ENCODE data around the gene RILP.
A peak's percentile ranks its signal among the peaks of the same experiment; 100 is the strongest.

RILP gene

DNA sequence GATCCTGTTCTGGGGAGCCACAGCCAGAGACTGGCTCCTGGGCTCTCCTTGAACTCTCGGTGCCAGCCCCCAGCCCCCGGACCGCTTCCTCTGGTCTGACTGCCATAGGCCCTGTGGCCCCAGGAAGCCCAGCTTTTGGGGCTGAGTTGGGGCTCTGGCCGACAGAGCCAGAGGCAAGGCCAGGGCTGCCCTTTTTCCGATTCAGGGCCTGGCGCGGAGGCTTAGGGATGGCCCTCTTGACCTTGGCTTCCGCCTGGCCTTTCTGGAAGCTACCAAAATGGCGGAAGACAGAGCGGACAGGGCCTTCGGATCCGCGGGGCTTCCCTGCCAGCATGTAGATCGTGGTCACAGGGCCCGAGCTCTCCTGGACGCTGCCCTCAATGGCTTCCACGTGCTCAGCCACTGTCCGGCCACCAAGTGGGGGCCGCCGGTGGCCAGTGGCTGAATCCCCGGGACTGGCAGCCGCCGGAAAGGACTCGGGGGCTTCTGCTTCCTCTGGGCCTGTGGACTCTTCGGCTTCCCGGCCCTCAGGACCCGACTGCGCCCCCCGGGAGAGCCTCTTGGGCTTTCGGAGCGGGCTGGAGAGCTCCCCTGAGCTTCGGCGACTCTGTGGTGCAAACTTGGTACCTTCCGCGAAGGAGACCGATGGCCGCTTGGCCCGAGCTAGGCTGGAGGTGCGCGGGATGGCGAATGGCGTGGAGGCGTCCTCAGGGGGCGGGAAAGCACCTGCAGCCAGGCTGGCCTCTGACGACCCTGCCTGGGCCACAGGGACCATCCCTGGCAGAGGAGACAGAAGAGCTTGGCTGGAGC is 14.6 kb downstream of the RILP start:
- FAIRE-seq (no peak), DNase-seq (ENCODE audit: insufficient read length, low spot score) (no peak)

DNA sequence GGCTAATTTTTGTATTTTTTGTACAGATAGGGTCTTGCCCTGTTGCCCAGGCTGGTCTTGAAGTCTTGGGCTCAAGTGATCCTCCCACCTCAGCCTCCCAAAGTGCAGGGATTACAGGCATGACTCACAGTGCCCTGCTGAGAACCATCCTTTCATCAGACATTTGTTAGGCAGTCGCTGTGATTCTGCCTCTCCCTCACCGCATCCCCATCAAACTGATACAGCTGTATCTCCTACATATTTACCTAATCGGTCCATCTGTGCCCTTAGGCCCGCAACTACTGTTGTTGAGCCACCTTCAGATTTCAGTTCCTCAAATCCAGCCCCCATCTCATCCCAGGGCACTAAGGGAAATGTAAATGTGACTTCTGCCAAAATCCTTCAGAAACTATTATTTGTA is 19.0 kb downstream of the RILP start:
- DNase-seq (ENCODE audit: insufficient read length, low spot score) (no peak), FAIRE-seq (no peak)

DNA sequence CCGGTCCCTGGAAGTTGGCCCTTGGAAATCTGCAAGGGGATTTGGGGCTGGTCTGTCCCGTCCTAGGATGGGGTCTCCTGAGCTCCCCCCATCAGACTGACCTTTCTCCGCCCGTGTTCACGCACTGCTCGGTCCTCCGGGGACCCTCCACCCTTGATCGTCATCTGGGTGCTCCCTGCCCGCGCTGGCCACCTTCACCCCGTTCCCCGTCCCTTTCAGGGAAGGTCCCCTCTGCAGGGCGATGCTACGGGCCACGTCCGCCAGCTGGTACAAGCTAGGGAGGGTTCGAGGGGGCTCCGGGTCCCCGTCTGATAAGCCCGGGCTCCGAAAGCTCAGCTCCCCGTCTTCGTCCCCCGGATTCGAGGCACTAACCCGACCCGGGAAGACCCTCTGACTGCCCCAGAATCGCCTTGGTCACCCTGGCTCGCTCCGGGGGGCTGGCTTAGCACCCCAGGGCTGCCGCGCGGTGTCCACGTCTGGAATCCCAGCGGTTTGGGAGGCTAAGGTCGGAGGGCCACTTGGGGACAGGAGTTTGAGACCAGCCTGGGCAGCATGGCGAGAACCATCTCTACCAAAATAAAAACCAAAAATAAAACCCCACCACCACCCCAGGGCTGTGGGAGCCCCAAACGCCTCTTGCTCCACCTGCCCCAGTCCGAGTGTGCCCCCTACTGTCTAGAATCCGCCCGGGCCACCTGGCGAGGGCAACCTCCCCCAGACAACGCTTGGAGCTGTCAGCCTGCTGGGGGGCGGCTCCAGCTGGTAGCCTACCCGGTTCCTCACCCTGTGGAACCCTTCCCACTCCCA is 20.0 kb downstream of the RILP start:
- FAIRE-seq, result peak; percentile 62

DNA sequence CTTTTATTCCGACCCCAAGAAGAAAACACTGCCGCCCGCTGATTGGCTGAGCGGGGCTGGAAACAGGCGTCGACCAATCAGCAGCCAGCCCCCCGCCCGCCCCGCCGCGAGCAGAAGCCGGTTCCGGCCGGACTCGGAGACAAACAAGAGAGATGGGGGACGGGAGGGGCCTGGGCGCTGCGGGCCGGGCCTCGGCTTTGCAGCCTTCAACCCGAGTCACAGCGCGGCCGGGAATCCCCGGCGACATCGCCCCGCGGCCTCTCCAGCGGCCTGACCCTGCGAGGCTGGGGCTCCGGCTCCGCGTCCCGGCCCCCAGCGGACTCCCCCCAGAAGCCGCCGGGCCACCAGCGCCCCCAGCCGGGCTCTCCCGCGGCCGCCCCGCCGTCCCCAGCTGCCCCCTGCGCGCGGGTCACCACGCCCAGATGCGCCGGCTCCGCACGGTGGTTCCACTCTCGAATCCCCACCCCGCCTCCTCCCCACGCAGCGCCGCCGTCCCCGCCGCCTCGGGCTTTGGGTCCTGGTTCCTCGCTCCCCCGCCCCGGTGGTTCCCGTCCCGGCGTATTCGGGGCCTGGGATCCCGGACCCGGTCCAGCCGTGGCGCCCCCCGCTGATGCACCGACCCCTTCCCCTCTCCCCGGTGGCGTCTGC is 20.7 kb downstream of the RILP start:
- DNase-seq (ENCODE audit: insufficient read length, low spot score), result peak; percentile 98
- FAIRE-seq, result no peak

More for the DNA sequence above, 20.0 kb downstream of the RILP start:
- peak; percentile 59 for DNase-seq (ENCODE audit: insufficient read length, low spot score)

DNA sequence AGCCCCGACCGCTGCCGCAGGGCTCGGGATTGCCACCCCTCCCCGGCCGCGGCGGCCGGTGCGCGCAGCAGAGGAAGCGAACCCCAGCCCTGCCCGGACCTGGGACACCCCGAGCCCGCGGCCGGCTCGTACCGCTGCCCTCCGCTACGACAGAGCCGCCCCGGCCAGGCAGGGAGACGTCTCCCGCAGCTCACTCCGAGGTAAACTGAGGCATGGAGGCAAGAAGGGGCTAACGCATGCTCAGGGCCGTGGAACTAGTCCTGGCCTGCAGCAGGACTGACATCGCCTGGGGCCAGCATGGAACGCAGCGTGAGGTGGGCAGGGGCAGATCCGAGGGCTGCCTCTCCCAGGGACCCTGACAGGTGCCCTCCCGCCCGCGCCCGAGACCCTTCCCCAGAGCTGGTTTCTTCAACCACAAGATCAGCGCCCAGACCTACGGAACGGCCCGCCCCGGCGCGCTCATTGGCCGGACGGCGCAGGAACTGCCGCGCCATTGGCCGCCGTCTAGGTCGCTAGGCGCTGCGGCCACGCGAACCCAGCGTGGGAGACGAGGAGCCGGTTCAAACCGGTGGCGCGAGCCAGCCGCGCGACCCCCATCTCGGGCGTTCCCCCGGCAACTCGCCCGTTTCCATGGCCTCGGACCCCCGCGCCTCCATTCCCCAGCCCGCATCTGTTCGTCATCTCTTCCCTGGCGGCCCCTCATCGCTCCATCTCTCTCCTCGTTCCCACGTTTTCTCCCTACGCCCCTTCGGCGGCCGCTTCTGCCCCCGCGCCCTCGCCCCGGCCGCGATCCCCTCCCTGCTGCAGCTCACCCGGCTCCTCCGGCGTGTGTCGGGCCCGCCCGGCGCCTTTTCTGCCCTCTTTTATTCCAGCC is 21.4 kb downstream of the RILP start, which contains the start of gene SLC43A2:
Gene SLC43A2 (minus strand): TSS at position 853 of the 874 bp plus-strand sequence. CDS start 960 bp downstream, outside the sequence.
- DNase-seq (ENCODE audit: insufficient read length, low spot score), result peak; percentile 95
- peak; percentile 98 for FAIRE-seq

DNA sequence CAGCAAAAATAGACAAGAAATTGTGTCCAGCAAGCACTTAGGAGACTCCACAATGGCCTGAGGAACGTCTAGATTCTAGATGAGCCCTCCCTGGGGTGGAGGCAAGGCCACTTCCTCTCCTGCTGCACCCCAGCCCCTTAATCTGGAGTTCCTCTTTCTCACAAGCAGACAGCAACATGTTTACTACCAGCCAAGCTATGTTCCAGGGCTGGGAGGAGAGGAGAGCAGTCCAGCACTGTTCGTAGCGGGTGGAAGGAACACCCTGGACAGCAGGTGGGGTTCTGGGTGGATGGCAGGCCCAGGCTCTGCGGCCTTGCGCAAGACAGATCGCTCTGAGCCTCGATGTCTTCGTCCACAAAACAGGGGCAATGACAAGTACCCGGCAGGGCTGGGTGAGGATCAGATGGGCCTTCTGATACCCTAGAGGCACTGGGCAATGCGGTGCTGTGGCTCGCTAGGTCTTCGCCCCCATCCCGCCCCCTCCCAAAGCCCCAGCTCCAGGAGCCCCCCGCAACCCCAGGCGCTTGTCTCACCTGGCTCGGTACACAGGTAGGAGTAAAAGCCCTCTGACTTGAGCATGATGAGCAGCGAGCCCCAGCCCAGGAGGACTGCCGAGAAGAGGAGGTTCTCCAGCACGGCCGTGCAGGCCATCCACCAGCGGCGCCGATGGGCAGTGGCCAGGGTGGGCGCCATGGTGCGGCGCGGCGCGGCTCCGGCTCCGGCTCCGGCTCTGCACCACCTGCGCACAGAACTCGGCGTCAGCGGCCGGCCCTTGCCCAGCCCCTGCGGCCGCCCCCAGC is 22.3 kb downstream of the RILP start:
- DNase-seq (ENCODE audit: insufficient read length, low spot score) (no peak), FAIRE-seq (peak; percentile 55)

DNA sequence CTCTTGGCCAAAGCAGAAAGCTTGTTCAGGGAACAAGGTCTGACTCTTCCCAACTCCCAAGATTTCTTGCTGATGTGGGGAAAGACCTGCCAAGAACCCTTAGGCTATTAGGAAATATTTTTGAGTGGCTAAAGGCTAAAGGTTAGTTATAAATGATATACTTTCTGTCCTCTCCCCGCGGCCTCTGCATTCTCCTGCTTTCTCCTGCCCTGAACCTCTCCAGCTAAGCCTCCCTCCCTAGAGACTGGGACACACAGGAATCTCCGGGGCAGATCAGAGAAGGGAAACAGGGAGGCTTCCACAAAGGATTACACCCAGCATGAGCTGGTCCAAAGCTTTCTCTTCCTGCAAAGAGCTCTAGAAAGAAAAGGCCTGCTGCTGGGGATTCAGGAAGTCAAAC is 23.3 kb downstream of the RILP start:
- FAIRE-seq, result no peak
- DNase-seq (ENCODE audit: insufficient read length, low spot score), result no peak

DNA sequence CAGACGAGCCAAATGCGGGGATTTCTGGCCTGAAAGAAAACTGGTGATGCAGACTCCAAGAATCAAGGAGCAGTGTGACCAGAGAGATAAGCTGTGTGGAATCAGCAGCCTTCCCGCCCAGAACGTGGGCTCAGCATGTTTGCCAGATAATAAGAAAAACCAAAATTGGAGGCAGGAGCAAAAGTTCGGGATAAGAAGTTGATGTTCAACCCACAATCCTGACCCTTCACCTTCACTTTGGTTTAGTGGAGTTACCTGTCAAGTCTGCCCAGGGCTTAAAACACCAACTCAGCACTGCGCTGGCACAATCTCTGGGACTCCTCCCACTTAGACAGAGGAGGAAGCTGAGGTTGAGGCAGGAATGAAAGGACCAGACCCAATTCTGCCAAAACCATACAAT is 24.1 kb downstream of the RILP start:
- FAIRE-seq (no peak), DNase-seq (ENCODE audit: insufficient read length, low spot score) (no peak)

DNA sequence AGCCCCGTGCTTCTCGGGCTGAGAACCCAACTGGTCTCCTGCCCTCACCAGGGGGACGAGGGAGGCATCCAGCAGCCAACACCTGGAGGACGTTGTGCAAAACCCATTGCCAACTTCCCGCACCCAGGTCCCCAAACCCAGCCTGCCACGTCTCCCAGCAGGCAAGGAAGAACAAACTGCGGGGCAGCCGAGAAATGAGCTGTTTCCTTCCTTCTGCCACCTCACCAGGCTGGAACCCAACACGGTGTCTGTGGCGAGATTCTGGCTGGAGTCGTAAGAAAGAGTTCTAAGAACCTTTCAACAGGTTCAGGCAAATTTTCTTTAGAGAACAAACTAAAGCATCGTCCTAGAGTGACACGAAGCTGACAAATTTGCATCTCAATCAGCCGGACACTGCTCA is 24.6 kb downstream of the RILP start:
- DNase-seq (ENCODE audit: insufficient read length, low spot score), result no peak
- no peak for FAIRE-seq

DNA sequence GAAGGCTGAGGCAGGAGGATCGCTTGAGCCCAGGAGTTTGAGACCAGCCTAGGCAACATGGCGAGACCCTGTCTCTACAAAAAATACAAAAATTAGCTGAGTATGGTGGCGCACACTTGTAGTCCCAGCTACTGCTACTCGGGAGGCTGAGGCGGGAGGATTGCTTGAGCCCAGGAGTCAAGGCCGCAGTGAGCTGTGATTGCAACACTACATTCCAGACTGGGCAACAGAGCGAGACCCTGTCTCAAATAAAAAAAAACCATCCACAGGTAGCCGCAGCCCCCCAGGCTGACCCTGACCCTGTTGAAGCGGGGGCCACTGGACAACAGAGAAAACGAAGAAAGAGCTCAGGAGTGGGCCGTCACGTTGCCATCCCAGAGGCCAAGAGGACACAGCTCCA is 25.0 kb downstream of the RILP start:
- FAIRE-seq (no peak), DNase-seq (ENCODE audit: insufficient read length, low spot score) (no peak)

DNA sequence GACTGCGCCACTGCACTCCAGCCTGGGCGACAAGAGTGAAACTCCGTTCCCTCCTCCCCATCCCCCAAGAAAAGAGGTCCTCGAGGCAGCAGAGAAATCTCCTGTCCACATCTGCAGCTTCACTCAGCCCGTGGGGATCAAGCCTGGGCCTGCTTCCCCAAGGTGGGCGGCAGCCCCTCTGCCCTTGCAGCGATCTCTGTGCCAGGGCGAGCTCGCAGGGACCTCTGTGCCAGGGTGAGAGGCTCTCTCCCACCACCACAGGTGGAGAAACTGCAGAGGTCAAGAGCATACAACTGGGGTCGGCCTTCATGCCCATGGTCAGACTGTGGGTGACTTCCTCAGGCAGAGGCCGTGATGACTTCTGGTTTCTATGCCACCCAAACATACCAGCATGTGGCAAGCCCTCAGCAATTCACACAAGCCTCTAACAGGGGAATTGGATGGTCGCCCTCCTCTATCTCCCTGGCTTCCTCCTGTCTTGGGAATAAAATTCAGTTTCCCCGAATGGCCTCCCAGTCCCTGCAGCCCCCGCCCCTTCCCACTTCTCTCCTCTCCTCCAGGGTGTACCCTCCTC is 26.5 kb downstream of the RILP start:
- DNase-seq (ENCODE audit: insufficient read length, low spot score) (no peak), FAIRE-seq (no peak)

DNA sequence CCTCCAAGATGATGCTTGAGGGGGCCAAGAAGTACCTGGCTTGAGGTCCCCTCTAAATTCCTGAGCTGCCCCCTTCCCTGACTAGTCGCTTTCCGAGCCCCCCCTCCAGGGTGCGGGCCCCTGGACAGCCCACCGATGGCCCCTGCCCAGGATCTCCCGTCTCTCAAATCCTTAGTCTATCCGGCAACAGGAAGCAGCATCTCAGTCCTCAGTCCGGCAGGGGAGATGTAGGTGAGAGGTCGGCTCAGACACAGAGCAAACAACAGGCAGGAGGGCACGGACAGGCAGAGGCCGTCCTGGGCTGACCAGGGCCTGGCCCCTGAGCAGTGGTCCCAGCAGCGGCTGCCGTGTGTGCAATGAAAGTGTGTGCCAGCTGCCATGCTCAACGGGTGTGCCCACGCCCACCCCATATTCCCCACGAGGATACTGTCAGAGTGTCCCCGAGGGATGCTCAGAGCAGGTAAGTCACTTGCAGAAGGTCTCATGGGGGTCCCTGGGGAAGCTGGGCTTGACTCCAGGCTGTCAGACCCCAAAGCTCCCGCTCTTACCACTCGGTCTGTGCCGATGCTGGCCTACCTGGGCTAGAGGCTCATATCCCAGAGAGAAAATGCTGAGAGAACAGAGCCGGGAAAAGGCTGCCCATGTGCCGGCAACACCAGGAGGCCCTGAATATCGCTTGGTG is 28.3 kb downstream of the RILP start:
- DNase-seq (ENCODE audit: insufficient read length, low spot score), result no peak
- no peak for FAIRE-seq

DNA sequence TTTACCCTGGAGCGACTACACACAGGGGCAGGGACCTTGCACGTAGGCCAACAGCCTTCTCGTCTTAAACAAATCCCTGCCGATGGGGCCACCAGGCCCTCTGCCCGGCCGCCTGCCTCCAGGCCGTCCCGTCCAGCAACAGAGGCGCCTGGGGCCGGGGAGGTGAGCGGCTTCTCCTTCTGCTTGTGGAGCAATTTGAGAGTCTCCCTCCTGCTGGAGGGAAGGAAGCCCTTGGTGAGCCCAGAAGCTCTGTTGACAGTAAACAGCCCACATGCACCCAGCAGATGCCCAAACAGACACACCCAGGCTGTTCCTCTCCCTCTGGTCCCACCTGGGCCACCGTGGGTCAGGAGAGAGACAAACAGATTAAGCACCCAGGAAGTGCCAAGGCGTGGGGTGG is 29.2 kb downstream of the RILP start:
- FAIRE-seq, result no peak
- no peak for DNase-seq (ENCODE audit: insufficient read length, low spot score)

DNA sequence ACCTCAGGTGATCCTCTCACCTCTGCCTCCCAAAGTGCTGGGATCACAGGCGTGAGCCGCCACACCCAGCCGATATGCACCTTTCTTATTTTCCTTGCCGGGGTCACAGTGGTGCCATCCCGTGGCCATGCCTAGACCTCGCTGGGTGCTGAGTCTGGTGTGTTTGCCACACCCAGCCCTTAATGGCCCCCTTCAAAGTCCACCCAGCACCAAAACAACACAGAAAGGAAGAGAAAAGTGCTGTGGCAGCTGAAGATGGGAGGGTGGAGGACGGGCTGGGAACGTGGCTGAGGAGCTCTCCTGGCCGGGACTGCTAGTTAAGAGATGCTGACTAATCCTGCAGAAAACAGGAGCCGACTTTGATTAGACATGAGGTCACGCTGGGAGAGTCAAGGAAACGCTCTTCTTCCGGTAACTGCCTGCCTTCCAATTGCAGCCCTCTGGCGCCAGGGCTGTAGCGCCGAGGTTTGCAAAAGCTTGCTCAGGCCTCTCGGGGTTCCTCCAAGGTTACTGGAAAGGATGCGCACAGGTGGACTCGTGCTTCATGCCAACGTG is 32.0 kb downstream of the RILP start:
- FAIRE-seq (peak; percentile 74), DNase-seq (ENCODE audit: insufficient read length, low spot score) (no peak)

DNA sequence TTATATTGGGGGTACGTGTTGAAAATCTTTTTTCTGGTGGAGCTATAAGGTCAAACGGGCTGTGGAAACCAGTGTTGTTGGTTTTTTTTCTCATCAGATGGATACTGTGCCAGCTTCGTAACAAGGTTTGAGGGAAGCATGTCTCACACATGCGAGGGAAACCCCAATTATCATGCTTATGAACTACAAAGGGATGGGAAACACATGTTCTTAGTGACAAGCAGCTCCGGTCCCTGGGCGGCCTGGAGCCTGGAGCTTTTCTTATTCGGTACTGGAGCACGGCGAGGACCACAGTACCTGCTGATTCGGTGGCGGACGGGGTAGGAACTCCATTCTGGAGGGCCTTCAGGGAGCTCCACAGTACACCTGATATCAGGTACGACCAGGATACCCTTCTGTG is 33.6 kb downstream of the RILP start:
- FAIRE-seq (no peak), DNase-seq (ENCODE audit: insufficient read length, low spot score) (no peak)

DNA sequence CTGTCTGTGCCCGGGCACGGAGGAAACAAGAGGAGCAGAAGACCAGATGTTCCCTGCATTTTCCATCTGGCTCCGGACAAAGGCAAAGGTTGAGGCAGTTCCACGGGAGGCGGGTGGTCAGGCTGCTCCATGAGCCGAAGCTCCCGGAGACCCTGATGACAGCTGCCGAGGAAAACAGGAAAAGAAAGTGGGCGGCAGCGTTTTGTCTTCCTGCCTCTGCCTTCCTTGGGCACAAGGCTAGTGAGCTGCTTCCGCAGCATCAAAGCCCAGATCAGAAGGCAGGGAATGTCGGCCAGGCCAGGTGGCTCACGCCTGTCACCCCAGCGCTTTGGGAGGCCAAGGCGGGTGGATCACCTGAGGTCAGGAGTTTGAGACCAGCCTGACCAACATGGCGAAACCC is 37.3 kb downstream of the RILP start:
- no peak for DNase-seq (ENCODE audit: insufficient read length, low spot score)
- no peak for FAIRE-seq

DNA sequence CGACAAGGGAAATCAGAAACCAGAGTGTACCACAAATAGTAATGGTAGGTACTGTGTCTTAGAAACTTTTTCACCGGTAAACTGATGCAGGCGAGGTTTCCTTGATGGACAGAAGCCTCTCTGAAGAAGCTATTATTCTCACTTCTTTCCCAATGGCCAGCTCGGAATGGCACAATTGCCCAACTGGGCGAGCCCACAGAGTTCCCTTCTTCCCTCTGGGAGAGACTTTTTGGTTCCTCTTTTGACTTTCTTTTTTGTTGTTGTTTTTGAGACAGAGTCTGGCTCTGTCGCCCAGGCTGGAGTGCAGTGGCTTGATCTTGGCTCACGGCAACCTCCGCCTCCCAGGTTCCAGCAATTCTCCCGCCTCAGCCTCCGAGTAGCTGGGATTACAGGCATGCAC is 38.0 kb downstream of the RILP start:
- DNase-seq (ENCODE audit: insufficient read length, low spot score) (no peak), FAIRE-seq (no peak)

DNA sequence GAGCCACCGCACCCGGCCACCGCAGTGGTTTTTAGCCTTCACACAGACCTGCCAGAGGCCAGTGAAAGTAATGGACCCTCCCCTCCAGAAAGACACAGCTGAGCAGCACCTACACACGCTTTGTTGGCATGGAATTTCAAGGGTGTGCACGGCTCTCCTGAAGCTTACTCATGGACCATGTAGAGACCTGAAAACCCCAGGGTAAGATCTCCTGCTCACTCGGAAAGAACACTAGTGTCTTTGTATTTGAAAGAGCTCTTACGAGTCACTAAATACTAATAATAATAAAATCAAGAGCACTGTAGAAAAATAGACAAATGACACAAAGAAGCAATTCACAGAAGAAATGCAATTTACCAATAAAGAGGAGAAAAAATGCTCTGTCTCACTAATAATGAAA is 41.0 kb downstream of the RILP start:
- DNase-seq (ENCODE audit: insufficient read length, low spot score), result no peak
- FAIRE-seq, result no peak

DNA sequence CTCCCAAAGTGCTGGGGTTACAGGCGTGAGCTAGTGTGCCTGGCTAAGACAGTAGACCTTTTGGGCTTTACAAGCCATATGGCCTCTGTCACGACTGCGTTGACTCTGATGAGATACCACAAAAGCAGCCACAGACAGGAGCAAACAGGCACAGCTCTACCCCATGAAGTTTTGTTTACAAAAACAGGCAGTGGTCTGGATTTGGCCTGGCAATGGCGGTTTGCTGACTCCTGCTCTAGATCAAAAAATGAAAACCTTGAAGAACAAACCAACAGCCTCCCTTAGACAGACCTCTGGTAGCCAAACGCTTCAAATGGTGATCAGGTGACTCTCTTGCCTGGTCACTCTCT is 41.7 kb downstream of the RILP start:
- FAIRE-seq (no peak), DNase-seq (ENCODE audit: insufficient read length, low spot score) (no peak)
